H9 (cell line): Measurements from ENCODE around the gene FSTL4. TPM values are rescaled to one million over a fixed set of nuclear protein-coding genes. Genes with fewer than 3 reads are reported as not detected.

Experiments
- DNase-seq: peaks from one replicate; pipeline ENCODE4 v3.0.0-alpha.2; 2017
- H2AFZ ChIP-seq: one replicate; pipeline ENCODE4 v1.6.1; 2013; ENCODE audit warnings: mild to moderate bottlenecking, low read length, control low read depth, moderate library complexity
- H2AK5ac ChIP-seq: 2 replicates; pipeline ENCODE4 v1.6.1; 2013; ENCODE audit warnings: low read length, control low read depth, mixed read lengths; ENCODE audit not compliant: insufficient read length
- H2BK120ac ChIP-seq: one replicate; pipeline ENCODE4 v1.6.1; 2013; ENCODE audit warnings: low read depth, mild to moderate bottlenecking, low read length, control low read depth, inconsistent platforms; ENCODE audit not compliant: poor library complexity, severe bottlenecking
- H2BK12ac ChIP-seq: 2 replicates; pipeline ENCODE4 v1.6.1; 2013; ENCODE audit warnings: low read length, control low read depth, mixed read lengths, low read depth; ENCODE audit not compliant: insufficient read length
- H2BK15ac ChIP-seq: 2 replicates; pipeline ENCODE4 v1.6.1; 2013; ENCODE audit warnings: low read depth, low read length, control low read depth
- H2BK20ac ChIP-seq: one replicate; pipeline ENCODE4 v1.6.1; 2013; ENCODE audit warnings: low read depth, mild to moderate bottlenecking, low read length, control low read depth, inconsistent platforms; ENCODE audit not compliant: poor library complexity, severe bottlenecking
- H2BK5ac ChIP-seq: 2 replicates; pipeline ENCODE4 v1.6.1; 2013; ENCODE audit warnings: low read length, control low read depth, mixed read lengths; ENCODE audit not compliant: insufficient read length
- H3K14ac ChIP-seq: 2 replicates; pipeline ENCODE4 v1.6.1; 2013; ENCODE audit warnings: low read length, control low read depth; ENCODE audit not compliant: insufficient read depth
- H3K18ac ChIP-seq: 2 replicates; pipeline ENCODE4 v1.6.1; 2013; ENCODE audit warnings: low read depth, mild to moderate bottlenecking, mixed read lengths, low read length, control low read depth; ENCODE audit not compliant: insufficient read length
- H3K23ac ChIP-seq: 2 replicates; pipeline ENCODE4 v1.6.1; 2013; ENCODE audit warnings: low read length, control low read depth, mixed read lengths, low read depth; ENCODE audit not compliant: insufficient read length
- H3K23me2 ChIP-seq: 2 replicates; pipeline ENCODE4 v1.6.1; 2013; ENCODE audit warnings: low read depth, mild to moderate bottlenecking, mixed read lengths, low read length, control low read depth; ENCODE audit not compliant: insufficient read length, poor library complexity, severe bottlenecking
- H3K27ac ChIP-seq: 2 replicates; pipeline ENCODE4 v1.5.1; 2013; ENCODE audit warnings: low read length, control low read depth, mixed read lengths, low read depth; ENCODE audit not compliant: insufficient read length
- H3K27me3 ChIP-seq: 2 replicates; pipeline ENCODE4 v1.6.1; 2013; ENCODE audit warnings: low read length, control low read depth, inconsistent platforms; ENCODE audit not compliant: insufficient read depth
- H3K4ac ChIP-seq: 2 replicates; pipeline ENCODE4 v1.6.1; 2013; ENCODE audit warnings: low read depth, mild to moderate bottlenecking, control low read depth, inconsistent platforms, low read length, moderate library complexity
- H3K4me1 ChIP-seq: 2 replicates; pipeline ENCODE4 v1.6.1; 2013; ENCODE audit warnings: low read length, control low read depth, inconsistent platforms; ENCODE audit not compliant: insufficient read depth
- H3K4me2 ChIP-seq: 2 replicates; pipeline ENCODE4 v1.6.1; 2013; ENCODE audit warnings: low read length, control low read depth, mixed read lengths; ENCODE audit not compliant: insufficient read length, insufficient read depth
- H3K56ac ChIP-seq: 2 replicates; pipeline ENCODE4 v1.6.1; 2013; ENCODE audit warnings: low read depth, mild to moderate bottlenecking, mixed read lengths, low read length, control low read depth; ENCODE audit not compliant: insufficient read length
- H3K79me1 ChIP-seq: 2 replicates; pipeline ENCODE4 v1.6.1; 2013; ENCODE audit warnings: low read depth, mild to moderate bottlenecking, moderate library complexity, low read length, control low read depth, inconsistent platforms; ENCODE audit not compliant: insufficient read depth, poor library complexity, severe bottlenecking
- H3K79me2 ChIP-seq: 2 replicates; pipeline ENCODE4 v1.6.1; 2013; ENCODE audit warnings: low read length, control low read depth, inconsistent platforms; ENCODE audit not compliant: insufficient read depth
- H3K9ac ChIP-seq: 2 replicates; pipeline ENCODE4 v1.6.1; 2013; ENCODE audit warnings: low read length, control low read depth, mixed read lengths; ENCODE audit not compliant: insufficient read length; ENCODE audit errors: extremely low read depth
- H3K9me3 ChIP-seq: one replicate; pipeline ENCODE4 v1.6.1; 2013; ENCODE audit warnings: low read depth, low read length, inconsistent platforms; ENCODE audit not compliant: control insufficient read depth
- H3T11ph ChIP-seq: one replicate; pipeline ENCODE4 v1.6.1; 2013; ENCODE audit warnings: mild to moderate bottlenecking, low read length, control low read depth, inconsistent platforms
- H4K20me1 ChIP-seq: one replicate; pipeline ENCODE4 v1.6.1; 2013; ENCODE audit not compliant: control insufficient read depth, insufficient read length, insufficient read depth
- H4K5ac ChIP-seq: 2 replicates; pipeline ENCODE4 v1.6.1; 2013; ENCODE audit warnings: low read depth, mild to moderate bottlenecking, mixed read lengths, low read length, control low read depth; ENCODE audit not compliant: insufficient read length
- H4K8ac ChIP-seq: replicated peaks from 2 replicates; pipeline ENCODE4 v1.6.1; 2013; ENCODE audit warnings: low read length, control low read depth, mixed read lengths, low read depth; ENCODE audit not compliant: insufficient read length
- H4K91ac ChIP-seq: 2 replicates; pipeline ENCODE4 v1.6.1; 2013; ENCODE audit warnings: low read depth, mild to moderate bottlenecking, moderate library complexity, mixed read lengths, low read length, control low read depth; ENCODE audit not compliant: insufficient read length
- H3K27ac Mint-ChIP-seq, 3 experiments: 2 replicates in 2 of 3; 3 replicates in 1 of 3; pipeline ENCODE4 v1.8.0; 2020 to 2021; ENCODE audit warnings: mixed read lengths in 3 of 3, mild to moderate bottlenecking in 1 of 3, moderate library complexity in 1 of 3
- H3K27me3 Mint-ChIP-seq: 2 replicates; pipeline ENCODE4 v1.8.0; 2021; ENCODE audit warnings: low read depth, mild to moderate bottlenecking, moderate library complexity, mixed read lengths
- H3K36me3 Mint-ChIP-seq, 3 experiments: 2 replicates in 2 of 3; 3 replicates in 1 of 3; pipeline ENCODE4 v1.8.0; 2020 to 2021; ENCODE audit warnings: low read depth in 3 of 3, mixed read lengths in 3 of 3; ENCODE audit not compliant: insufficient read depth in 1 of 3
- H3K4me1 Mint-ChIP-seq, 2 experiments: 2 replicates each; pipeline ENCODE4 v1.8.0; 2020; ENCODE audit warnings: mixed read lengths in 2 of 2
- H3K4me3 Mint-ChIP-seq, 2 experiments: 2 replicates in 1 of 2; 3 replicates in 1 of 2; pipeline ENCODE4 v1.8.0; 2020 to 2021; ENCODE audit warnings: mild to moderate bottlenecking in 2 of 2, mixed read lengths in 2 of 2, moderate library complexity in 1 of 2
- H3K9me3 Mint-ChIP-seq, 2 experiments: 2 replicates in 1 of 2; 3 replicates in 1 of 2; pipeline ENCODE4 v1.8.0; 2020; ENCODE audit warnings: mild to moderate bottlenecking in 2 of 2, mixed read lengths in 2 of 2, moderate library complexity in 1 of 2
- CTCF ChIP-seq: fragments of 200-600 bp; sonication (generic); conservative IDR thresholded peaks from 3 replicates; pipeline ENCODE4 v1.8.0; 2021; ENCODE audit warnings: antibody characterized with exemption, mild to moderate bottlenecking
- WGBS: extraction: QIAGEN DNeasy Blood & Tissue Kit; methylation state at CpG from one replicate; pipeline ENCODE4 v1.1.7; 2013; ENCODE audit warnings: missing lambda C conversion rate, low lambda C conversion rate, mixed read lengths; ENCODE audit not compliant: insufficient read length; ENCODE audit errors: extremely low coverage; 5-methylcytosine and 5-hydroxymethylcytosine counted together
- total RNA-seq: library from RNA; stranded (reverse); gene quantifications from 2 replicates; pipeline ENCODE4 v1.2.1, GENCODE V29; 2021

FSTL4 gene
- total RNA-seq, 1 experiment from 2014 or later, result 5.7 TPM

DNA sequence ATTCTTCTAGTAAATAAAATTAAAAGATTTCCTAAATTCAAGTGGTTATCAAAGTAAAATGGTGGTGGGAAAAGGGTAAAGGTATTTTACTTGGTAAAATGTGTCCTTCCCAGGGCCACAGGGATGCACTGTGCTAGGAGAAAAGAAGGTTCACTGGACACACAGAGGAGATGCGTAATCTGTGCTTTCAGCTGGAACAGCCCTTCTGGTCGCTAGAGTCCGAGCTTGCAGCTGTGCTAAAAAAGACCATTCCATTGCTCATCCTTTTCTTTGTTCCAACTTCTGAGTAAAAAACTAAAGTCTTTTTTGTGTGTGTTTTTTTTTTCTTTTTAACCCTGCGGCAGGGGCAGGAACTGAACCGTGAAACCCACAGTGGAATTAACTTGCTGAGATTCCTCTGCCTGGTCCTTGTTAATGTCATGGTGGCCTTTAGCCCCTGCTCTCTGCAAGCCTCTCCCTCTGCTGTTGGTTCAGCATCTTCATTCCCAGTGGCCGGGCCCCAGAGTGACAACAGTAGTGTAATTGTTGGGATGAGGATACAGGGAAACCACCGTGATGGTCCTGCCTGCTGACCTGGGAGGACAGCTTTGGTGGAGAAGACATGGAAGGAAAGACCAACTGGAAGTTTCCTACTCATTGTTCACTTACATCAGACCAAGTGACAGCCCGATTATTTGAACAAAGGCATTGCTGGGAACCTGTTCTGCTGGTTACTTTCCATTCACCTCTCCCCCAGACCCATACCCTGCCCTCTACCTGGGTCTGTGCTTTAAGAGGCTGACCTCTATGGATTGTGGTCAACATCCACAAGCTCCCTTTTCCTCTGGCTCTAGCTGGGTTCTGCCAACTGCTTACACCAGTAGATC, 31.9 kb upstream of the FSTL4 start:
- Histone ChIP-seq H3K14ac (no peak overlapping the region), H2AK5ac (no peak overlapping the region), H4K8ac (no peak overlapping the region), H4K5ac (no peak overlapping the region), H3K4ac (no peak overlapping the region), H2BK12ac (no peak overlapping the region), H3K79me2 (no peaks in the 10 kb centered on the region), H3K18ac (no peak overlapping the region), H3T11ph (no peak overlapping the region), H4K91ac (no peak overlapping the region), H3K9me3 (no peaks in the 10 kb centered on the region), H3K27me3 (no peaks in the 10 kb centered on the region; the same call in 1 of the 2 replicates), H2BK15ac (no peak overlapping the region), H2BK120ac (no peak overlapping the region), H2AFZ (no peak overlapping the region), H3K56ac (no peak overlapping the region), H2BK5ac (no peak overlapping the region), H2BK20ac (no peak overlapping the region), H3K9ac (no peak overlapping the region), H4K20me1 (no peaks in the 10 kb centered on the region), H3K79me1 (no peaks in the 10 kb centered on the region), H3K27ac (no peak overlapping the region), H3K4me2 (no peak overlapping the region), H3K23ac (no peak overlapping the region), H3K4me1 (no peaks in the 10 kb centered on the region), H3K23me2 (no peaks in the 10 kb centered on the region)
- H3K9me3 Mint-ChIP-seq, result no peaks in the 10 kb centered on the region
- no peak overlapping the region for H3K4me3 Mint-ChIP-seq
- H3K4me1 Mint-ChIP-seq, result 0 out of 4 replicates have a peak, but pooled peaks cover 0 to 2% of the 10 kb centered on the region in 2 experiments
- H3K27ac Mint-ChIP-seq, result no peak overlapping the region
- no CpG with 5 or more reads among the region's 8 CpGs for WGBS
- no peak for TF ChIP-seq CTCF
- H3K27me3 Mint-ChIP-seq, result peaks cover 14% of the 10 kb centered on the region
- H3K36me3 Mint-ChIP-seq, result no peaks in the 10 kb centered on the region
- no peak for DNase-seq
